ENCODE results near the gene RNF215.
"Not testable (repeated sequence)": the region's sequence is repeated elsewhere in the genome, so short reads cannot be mapped to it uniquely, and the experiment has no call there.

RNF215 gene

DNA sequence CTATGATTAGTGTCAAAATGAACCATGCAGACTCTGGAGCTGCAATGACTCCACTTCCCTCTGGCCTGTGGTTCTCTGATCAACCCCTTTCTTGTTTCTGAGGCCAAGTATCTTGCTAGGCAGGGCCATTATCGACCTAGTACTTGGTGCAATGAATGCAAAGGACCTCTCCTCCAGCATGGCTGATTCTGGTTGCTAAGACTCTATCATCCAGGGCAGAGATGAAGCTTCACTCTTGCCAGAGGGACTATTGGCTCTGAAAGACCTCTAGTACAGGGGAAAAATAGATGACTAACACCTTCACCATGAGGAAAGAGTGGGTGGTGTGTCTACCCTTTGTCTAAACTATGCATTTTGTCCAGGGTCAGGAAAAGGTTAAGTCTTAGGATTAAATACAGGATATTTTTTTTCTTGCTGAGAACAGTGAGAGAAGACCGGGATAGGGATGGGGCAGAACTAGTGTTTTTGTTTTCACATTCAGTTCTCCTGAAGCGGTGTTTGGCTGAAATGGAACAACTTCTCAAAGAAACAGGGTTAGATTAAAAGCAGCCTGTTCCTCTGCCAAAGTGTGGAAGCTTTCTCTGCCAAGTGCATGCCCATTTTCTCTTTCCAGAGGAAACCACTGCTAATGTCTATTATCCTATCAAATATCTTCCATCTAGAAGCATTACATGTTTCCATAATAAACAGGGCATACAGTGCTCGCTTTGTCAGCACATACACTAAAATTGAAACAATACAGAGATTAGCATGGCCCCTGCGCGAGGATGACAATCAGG, 33.3 kb upstream of the RNF215 start:
- peak; percentile 84 for DNase-seq (ENCODE audit: low spot score)

DNA sequence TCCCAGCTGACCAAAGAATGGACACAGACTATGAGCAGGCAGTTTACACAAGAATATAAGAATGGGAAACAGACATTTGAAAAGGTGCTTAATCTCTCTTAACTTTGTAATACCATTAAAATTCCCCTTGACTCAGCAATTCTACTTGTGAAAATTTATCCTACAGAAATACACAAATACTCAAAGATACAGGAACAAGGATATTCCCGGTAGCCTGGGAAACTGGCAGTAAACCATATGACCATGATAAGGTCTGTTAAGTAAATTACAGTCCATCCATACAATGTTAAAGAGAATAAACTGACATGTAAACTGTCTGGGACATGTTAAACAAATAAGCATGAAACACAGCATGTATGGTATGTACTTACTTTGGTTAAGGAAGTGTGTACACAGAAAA, 29.6 kb upstream of the RNF215 start:
- DNase-seq (ENCODE audit: low spot score): no peak

DNA sequence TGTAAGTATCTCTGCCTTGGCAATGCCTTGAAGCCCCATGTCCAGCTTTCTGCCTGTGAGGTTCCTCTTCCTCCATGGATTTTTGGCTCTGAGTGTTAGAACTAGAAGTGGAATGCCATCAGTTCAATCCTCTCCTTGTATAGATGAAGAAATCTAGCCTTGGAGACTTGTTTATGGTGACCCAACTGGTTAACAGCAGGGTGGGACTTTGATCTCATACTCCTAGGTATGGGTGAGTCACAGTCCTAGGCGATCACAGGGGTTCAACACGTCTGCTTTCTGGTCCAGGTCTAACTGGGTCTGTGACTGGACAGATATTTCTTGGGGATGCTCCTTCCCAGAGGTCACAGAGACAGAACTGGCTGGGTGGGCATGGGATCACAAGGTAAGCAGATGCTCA, 29.2 kb upstream of the RNF215 start:
- DNase-seq (ENCODE audit: low spot score): no peak

DNA sequence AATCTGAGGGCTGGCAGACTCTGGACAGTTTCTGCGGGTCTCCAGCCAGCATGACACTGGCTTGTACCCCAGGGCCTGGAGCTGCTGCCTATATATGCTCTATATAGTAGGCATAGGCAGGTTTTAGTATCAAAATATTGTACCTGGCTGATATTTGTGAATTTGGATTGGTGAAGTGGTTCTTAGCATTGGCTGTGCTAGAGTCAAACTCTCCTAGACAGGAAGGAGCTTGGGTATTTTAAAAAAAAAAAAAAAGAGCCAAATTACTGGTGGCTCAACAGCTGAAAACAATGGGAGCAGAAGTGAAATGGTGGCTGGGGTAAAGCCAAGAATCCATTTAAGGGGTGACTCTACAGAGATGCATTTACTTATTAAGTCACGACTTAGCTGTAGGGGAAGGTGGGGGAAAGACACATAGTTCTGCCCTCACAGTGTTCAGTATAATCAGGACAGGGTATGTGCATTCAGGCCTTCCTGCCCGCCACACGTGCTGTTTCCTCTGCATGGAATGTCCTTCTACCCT, 27.4 kb upstream of the RNF215 start:
- no peak for DNase-seq (ENCODE audit: low spot score)

DNA sequence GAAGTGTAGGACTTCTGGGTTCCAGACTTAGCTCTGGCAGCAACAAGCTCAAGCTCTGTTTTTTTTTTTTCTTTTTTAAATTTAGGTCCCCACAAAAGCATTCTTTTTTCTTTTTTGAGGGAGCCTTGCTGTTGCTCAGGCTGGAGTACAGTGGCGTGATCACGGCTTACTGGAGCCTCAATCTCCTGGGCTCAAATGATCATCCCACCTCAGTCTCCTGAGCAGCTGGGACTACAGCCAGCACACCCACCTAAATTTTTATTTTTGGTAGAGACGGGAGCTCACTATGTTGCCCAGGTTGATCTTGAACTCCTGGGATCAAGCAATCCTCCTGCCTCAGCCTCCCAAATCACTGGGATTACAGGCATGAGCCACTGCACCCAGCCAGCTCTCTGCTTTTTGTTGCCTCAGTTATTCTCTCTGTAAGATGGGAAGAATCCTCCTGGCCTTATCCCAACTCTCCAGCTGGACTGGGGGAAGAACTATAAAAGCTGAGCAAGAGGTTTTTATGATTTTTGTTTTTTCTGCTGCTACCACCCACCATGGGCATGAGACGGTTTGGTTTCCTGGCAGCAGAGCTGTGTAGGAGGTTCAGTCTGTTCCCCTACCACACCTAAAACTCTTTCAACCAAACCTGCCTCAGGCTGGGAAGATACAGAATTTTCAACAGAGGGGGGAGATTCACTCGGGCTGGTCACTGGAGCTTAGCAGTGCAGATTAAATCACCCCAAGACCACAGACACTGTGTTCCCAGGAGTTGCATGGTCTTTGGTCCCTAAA, 26.7 kb upstream of the RNF215 start:
- DNase-seq (ENCODE audit: low spot score): no peak

DNA sequence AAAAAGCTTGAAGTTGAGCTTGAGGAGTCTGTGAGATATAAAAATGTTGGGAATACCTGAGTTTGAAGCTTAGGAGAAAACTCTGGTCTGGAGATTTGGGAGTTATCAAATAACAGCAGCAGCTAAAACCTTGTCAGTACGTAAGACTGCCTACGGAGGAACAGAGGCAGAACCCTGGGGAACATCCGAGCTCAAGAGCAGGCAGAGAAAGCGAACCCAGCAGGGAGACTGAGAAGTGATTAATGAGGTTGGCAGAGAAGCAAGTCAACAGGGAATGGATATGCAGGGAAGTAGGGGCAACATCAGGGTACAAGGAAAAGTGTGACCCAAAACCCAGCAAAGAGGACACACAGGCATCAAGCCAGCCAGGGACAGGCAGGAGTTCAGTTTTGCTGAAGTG, 25.8 kb upstream of the RNF215 start:
- no peak for DNase-seq (ENCODE audit: low spot score)

DNA sequence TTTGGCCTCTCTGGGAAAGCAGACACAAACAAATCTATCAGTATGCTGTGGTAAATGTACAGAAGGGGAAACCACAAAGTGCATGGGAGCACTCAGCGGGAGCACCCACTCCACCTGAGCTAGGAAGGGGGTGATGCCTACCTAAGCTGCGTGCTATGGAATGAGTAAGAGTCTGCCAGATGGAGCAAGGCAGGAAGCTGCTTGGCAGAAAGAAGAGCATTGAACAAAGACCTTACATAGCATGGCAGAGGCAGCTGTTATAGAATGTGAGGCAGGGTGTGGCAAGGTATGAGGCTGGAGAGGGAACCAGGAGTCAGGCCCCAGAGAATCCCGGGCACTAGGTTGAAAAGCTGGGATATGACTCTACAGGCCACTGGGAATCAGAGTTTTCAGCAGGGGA, 24.6 kb upstream of the RNF215 start:
- DNase-seq (ENCODE audit: low spot score): no peak

DNA sequence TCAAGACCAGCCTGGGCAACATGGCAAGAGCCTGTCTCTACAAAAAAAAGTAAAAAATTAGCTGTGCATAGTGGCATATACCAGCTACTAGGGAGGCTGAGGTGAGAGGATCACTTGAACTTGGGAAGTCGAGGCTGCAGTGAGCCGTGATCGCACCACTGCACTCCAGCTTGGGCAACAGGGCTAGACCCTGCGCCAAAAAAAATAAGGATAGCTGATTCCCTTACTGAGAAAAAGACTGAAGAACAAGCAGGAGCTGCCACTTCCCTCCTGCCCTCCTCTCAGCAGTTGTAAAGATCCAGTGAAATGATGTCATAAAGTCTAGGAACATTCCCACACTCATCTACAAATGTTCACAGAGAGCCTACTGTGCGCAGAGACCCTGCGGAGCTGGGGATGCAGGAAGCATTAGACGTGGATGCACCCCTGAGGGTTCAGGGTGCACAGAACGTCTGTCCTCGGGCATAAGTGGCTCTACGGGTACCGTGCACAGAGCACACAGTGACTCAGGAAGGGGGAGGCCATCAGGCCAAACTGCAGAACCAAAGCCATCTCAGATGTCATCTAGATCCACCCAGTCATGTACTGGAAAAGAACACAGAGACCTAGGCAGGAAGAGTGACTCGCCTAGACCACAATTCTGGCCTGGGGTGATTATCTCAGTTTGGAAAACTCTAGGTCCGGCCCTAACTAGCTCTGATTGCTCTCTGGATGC, 21.3 kb upstream of the RNF215 start:
- DNase-seq (ENCODE audit: low spot score): no peak

DNA sequence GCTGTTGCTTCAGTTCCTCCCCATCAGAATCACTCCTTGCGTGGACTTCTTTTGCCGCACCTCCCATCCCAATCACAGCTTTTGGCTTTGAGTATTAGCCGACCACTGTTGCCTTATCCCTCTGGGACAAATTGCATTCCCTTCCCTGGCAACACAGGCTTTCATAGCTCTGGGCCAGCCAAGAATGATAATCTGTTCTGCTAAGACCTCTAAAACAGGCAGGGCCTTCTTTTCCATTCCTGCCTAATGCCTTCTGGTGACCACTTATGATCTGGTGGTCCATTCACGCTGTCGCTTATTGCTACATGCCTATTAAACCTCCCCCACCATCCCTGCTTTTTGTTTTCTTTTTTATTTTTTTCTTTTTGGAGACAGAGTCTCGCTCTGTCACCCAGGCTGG, 19.2 kb upstream of the RNF215 start:
- DNase-seq (ENCODE audit: low spot score): no peak

DNA sequence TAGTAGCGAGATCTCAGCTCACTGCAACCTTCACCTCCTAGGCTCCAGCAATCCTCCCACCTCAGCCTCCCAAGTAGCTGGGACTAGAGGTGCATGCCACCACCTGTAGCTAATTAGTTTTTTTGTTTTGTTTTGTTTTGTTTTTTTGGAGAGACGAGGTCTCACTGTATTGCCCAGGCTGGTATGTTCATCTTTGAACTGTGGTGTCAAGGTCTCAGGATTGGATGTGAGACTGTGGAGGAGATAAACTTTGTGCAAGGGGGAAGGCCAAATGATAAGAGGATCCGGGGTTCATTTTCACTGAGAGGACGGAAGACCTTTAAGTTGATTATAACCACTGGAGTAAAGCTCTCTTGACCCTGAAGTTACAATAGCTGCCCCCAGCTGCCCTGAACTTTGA, 18.5 kb upstream of the RNF215 start:
- no peak for DNase-seq (ENCODE audit: low spot score)

DNA sequence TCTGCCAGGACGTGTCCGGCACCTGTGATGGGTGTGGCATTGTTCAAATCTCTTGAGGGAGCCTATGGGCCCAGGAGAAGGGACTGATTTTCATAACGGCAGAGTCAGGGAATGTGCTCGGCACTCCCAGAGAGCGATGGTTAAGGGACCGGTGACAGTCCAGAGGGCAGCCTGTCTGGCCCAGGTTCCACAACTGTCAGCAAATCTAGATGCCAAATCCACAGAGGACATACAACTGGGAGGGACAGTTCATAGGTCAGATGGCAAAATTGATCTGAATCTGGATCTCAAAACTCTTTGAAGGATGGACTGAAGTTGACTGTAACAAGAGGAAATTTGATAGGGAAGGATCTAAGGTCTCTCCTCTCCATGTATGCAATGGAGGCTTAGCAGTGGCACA, 17.1 kb upstream of the RNF215 start:
- no peak for DNase-seq (ENCODE audit: low spot score)

DNA sequence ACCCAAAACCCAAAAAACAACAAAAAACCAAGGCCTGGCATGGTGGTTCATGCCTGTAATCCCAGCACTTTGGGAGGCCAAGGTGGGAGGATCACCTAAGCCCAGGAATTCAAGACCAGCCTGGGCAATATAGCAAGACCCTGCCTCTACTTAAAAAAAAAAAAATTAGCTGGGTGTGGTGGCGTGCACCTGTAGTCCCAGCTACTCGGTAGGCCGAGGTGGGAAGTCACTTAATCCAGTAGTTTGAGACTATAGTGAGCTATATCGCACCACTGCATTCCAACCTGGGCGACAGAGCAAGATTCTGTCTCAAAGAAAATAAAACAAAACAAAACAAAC, 15.5 kb upstream of the RNF215 start:
- not testable (repeated sequence) for DNase-seq (ENCODE audit: low spot score)

DNA sequence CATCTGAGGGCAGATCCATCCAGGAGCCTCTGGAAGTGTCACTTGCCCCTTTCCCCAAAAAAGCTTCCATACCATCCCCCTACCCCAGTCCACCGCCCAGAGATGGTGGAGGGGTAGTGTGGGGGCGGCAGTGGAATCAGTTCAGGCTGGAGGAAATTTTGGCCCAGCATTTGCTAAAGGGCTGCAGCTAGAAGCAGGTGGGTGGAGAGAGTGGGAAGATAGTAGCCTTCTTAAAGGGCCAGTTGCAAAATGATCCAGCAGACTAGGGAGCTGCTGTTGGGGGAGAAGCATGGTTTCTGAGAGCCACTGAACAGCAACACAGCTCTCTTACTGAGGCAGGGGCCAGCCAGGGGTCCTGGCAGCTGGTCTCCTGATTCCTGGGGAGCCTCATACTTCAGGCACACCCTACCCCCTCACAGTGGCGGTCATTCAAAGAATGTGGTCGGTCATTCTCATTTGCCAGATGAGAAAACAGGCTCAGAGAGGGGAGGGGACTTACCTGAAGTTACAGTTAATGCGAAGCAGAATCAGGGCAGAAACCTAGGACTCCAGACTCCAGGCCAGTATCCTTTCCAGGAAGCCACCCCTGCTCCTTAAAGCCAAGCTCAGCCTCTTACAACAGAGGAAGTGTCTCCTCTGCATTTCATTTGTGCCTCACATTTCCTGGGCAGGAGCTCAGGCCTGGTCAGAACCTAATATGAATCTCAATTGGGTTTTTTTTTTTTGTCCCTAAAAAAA, 15.0 kb upstream of the RNF215 start:
- no peak for DNase-seq (ENCODE audit: low spot score)

DNA sequence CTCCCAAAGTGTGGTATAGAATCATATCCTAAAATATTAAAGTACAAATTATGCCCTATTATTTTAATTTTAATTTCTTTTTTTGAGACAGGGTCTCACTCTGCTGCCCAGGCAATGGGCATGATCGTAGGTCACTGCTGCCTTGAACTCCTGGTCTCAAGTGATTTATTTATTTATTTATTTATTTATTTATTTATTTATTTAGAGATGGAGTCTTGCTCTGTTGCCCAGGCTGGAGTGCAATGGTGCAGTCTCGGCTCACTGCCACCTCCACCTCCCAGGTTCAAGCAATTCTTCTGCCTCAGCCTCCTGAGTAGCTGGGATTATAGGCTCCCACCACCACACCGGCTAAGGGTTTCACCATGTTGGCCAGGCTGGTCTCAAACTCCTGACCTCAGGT, 13.8 kb upstream of the RNF215 start:
- DNase-seq (ENCODE audit: low spot score): not testable (repeated sequence)

DNA sequence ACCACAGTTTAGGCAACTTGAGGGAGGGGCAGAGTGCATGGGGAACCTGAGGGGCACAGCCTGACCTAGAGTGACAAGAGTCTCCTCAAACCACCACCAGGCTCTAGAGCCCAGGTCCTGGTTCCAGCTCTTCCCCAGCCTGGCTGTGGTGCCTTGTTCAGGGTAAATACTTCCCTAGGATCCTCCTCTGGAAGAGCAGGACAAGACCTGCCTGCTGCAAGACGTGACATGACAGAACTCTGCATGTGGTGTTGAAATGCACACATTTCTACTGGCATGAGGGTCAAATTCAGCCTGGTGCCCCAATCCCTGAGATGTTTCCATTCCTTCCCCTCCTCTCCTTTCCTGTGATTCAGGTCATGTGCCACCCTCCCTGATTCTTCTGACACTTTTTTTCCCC, 12.9 kb upstream of the RNF215 start:
- DNase-seq (ENCODE audit: low spot score): no peak

DNA sequence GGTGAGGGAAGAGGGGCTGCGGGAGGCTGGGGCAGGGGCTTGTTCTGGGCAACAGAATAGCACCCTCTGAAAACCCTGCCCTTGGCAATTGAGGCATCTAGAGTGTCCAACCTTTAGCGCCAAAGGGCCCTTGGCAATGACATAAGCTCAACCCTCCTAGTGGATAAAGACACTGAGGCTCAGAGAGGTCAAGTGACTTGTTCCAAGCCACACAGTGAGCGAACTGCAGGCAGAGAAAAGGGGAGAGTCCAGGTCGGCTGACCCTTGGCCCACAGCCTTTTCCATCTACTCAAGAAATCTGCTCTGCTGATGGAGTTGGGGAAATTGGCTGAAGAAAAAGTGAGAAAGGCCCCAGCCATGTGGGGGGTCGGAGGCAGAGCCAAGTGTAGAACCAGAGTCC, 12.5 kb upstream of the RNF215 start:
- no peak for DNase-seq (ENCODE audit: low spot score)

DNA sequence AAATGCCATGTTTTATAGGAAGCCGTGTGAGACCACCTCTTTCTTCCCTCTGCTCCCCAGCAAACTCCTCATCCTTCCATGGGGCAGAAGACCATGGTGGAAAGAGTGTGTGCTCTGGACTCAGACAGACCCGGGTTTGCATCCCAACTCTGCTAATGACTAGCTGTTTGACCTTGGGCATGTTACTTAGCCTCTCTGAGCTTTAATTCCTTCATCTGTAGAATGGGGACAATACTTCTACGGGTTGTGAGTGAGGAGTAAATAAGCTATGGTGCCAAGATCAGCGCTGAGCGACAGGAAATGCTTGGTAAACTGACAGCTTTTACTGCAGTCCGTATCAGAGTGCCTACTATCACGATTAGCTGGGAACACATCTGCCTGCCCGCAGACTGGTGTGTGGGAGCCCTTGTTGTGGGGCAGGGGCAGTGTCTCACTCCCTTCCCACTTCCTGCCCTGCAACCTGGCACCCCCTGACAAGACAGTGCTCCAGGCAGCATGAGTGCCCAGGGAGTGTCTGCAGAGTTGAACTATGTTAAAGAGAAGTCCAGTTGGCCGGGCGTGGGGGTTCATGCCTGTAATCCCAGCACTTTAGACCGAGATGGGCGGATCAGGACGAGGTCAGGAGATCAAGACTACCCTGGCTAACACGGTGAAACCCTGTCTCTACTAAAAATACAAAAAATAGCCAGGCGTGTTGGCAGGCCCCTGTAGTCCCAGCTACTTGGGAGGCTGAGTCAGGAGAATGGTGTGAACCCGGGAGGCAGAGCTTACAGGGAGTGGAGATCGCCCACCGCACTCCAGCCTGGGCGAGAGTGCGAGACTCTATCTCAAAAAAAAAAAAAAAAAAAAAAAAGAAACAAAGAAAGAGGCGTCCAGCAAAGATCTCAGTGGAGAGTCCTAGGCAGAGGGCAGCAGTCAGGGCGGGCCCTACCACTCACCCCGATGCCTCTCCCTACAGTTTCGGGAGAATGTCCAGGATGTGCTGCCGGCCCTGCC, 11.8 kb upstream of the RNF215 start:
- DNase-seq (ENCODE audit: low spot score): no peak

DNA sequence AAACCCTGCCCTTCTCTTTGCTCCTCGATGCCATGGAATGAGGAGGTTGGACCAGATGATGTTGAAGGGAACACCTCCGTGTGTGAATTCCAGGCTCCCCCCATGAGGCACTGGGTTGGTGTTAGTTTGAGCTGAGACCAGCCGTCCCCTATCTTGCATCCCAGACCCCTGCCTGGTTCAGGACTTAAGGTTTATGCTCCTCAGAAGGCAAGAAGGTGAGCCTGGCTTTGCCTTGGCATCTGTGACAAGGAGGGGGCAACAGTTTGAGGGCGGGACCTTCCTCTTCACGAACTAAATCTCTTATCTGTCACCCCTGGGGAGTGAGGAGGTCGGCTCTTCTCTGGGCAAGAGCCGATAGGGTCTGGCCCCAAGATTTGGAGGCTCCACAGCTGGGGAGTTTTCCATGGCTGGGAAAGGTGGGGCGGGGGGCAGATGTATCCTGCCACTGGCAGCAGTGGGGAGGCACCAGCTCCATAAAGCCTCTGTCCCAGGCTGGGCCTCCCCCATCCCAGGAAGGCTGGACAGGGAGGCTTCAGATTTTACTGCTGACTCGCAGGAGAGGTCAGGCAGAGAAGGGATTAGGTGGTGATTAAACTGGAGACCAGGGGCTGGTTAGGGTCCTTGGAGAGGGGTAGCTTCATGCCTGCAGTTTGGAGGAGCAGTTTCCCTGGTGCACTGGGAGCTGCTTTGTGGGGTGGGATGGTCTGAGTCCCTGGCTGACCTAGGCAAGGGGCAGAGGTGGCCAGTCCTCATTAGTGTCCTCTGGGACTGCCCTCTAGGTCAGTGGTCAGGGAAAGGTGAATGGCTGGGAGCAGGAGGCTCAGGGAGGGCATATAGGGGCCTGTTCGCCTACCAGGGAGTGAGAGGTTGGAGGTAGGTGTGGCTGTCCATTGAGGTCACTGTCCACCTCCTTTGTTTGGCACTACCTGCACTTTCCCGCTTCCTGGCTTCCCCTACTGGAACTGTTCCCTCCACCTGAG, 10.7 kb upstream of the RNF215 start:
- no peak for DNase-seq (ENCODE audit: low spot score)

DNA sequence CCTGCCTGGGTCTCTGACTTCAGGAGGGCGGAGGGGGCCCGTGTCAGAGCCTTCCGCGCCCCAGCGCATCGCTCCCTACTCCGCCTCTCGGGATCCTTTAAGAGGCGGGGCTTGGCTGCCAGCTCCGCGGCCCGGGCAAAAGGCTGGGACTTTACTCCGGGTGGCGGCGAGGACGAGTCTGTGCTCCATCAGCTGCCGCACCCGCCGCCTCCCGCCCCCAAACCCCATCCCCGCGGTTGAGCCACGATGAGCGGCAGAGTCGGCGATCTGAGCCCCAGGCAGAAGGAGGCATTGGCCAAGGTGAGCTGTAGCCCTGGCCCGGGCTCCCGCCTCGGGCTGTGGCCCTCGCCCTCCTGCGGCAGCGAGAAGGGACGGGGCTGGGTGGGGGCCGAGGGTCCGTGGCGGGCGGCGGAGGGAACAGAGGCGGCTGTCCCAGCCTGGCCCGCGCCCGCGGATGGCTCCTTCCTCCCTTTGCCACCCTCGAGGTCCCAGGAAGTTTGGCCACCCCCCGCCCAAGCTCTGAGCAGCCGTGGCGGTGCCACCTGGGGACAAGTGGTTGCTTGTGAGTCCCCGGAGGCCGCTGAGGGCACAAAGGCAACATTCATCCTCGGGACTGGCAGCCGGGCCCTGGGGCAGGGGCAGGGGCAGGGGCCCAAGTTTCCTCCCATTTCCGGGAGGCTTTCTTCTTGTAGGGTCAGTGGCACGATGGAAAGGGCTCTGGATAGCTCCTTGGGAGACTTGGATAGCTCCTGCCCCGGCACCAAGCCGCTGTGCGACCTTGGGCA, 9.9 kb upstream of the RNF215 start, which contains the start of gene SEC14L2:
Gene SEC14L2, plus strand, starts transcription at position 148 of the 785 bp plus-strand sequence. Its CDS starts 99 bp downstream, at position 247.
- no peak for DNase-seq (ENCODE audit: low spot score)
